ENCODE results near the gene TAF11L7.
"Not testable (repeated sequence)": the region's sequence is repeated elsewhere in the genome, so short reads cannot be mapped to it uniquely, and the experiment has no call there.

GRCh38 chr5:17590860-17591259 lies 5.3 kb upstream of the TAF11L7 start, which contains the start of gene TAF11L8:
- not testable (repeated sequence) for TF ChIP-seq CTCF, POLR2A (IDR thresholded peaks at IDR 0.05)

Measured in testis (tissue), 2 donors.